ENCODE measurements around the gene CTNNA2.
"Not testable (repeated sequence)": the region's sequence is repeated elsewhere in the genome, so short reads cannot be mapped to it uniquely, and the experiment has no call there.

CTNNA2 gene

DNA sequence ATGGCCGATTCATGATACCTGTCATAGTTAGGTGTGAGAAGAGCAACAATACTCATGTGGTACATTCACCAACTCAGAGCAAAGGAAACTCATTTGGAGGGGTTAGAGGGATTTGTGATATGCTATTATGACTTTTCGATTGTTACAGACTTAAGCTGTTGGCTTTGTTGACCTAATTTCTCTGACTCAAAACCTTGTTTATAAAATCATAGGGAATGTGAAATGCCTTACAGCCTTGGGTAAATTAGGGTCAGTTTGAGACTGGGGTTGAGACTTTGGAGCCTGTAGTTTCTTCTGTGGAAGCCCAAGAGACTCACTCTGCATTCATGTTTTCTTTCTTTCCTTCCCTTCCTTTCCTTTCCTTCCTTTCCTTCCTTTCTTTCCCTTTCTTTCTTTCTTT, 529.8 kb downstream of the CTNNA2 start:
- DNase-seq, result no peak

DNA sequence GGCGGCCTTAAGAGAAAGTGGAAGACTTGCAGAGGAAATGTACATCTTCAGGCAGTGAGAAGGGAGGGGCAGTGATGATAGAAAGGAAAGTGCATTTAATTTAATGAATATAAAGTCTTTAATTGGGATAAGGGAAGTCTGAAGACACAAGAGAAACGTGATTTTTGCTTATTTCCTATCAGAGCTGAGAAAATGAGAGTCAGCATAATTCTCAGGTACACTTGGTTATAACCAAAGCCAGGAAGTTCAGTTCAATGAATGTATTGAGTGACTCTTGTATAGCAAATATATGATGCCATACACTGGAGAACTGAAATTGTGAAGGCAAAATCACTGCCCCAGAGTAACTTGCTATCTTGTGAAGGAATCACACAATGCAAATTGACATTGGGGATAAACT, 535.4 kb downstream of the CTNNA2 start:
- DNase-seq, result no peak

- no peak for DNase-seq
Measured at GRCh38 chr2:80050246-80050645, 537.4 kb downstream of the CTNNA2 start.

DNA sequence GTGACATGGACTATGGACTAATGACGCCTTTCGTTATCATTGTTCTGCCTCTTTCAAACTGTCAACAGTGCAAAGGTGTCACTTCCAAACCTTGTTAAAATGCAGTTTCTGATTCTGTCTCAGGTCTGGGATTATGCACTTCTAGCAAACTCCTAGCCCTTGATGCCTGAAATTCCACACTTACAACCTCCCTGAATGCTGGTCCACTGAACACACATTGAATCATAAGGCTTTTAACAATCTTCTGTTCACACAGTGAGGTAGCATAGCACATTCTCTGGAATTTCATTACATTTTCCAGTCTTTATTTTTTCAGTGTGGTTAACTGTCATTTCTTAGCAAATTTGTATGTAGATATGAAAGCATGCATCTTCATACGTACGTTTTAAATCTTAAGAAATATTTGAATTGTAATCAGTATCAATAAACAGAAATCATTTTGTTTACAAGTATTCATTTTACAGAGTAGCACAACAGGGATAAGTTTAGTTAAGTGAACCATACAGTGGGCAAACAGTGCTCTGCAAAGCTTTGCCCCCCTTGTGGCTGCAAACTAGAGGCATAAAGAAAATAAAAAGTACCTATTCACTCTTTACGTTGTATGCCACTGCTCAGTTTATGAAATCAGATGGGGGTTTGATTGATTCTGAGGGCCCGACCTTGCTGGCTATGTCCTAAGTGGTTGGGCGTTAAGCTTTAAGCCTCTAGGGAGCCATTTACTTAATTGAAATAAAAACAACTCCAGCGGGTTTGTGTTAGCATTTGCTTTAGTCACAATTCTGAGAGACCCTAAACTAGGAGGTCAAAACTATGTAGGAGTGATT, 540.9 kb downstream of the CTNNA2 start:
- DNase-seq, result peak; percentile 65

- DNase-seq, result no peak
Measured at GRCh38 chr2:80054346-80054675, 541.5 kb downstream of the CTNNA2 start.

GRCh38 chr2:80057956-80058355, 545.1 kb downstream of the CTNNA2 start:
- no peak for DNase-seq

DNA sequence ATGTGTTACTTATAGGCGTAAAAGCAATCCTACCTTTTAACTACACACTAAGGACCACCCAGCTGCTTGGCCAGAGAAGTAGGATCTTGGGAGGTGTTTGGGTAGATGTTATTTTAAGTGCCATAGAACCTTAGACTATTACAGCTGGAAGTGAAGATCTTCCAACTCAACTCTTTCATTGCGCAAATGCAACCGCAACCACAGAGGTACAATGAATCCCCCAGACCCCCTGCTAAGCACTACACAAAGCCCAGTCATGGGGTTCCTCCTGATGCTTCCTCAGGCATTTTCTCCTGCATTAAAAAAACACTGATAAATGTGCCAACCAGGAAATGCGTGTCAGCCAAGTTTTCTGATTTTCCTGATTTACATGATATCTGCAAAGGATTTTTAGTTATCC, 545.7 kb downstream of the CTNNA2 start:
- no peak for DNase-seq

GRCh38 chr2:80059447-80059846, 546.6 kb downstream of the CTNNA2 start:
- DNase-seq, result no peak

DNA sequence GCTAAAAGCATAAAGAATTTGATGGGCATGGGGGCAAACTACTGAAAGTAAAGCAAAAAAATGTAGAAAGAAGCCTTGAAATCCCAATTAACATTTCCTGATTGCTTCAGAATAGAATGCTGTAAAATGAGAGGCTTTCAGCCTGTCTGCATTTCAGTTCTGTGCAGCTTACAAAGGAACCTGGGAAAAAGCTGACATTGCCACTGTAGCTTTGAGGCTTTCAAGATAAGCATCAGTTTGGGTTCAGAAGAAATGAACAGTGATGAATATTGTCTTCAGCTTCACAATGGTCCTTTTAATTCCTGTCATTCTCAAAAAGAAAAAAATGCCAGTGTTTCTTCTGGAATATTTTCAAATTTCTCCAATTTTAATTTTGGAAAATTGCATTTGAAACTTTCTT, 549.0 kb downstream of the CTNNA2 start:
- no peak for DNase-seq

DNA sequence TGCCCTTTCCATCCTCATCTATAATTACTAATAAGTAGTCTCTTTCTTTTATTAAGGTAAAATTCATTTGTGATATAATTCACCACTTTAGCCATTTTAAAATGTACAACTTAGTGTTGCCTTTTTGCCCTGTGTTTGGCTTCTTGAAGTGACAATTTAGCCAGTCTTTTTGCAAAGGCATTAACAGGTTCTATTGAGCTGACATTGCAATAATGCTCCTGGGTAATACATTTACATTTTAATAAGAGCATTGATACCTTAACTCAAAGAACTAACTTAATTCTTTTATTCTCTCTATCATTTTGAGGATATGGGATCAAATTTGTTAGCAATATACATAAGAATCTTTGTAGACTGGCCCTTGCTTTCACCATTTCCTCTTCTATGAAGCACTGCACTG, 549.4 kb downstream of the CTNNA2 start:
- no peak for DNase-seq

- DNase-seq, result no peak
Measured at GRCh38 chr2:80068038-80068731, 555.3 kb downstream of the CTNNA2 start.

DNA sequence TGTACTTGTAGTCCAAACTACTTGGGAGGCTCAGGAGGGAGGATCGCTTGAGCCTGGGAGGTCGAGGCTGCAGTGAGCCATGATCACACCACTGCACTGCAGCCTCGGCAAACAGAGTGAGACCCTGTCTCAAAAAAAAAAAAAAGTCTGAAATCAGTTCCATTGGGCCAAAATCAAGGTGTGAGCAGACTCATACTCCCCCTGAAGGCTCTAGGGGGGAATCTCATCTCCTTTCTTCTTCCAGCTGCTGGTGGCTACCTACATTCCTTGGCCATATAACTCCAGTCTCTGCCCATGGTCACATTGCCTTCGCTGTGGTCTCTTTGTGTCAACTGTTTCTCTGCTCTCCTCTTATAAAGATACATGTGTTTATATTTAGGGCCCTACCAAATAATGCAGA, 557.7 kb downstream of the CTNNA2 start:
- no peak for DNase-seq

DNA sequence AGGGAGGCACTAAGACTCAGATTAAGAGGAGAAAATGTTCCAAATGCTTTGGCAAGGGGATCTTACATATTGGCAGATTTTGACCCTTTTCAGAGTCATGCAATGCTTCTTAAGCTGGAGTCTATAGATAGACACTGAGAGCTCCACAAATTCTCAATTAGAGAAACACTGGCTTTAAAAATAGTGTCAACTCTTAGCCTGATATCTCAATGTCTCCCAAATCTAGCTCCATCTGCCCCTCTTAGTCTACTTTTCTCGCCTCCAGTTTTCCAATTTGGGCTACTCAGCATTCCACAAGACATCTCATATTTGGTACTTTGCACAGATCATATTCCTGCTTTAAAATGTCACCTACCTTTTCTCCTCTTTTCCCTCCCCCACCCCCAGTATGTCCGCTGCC, 559.1 kb downstream of the CTNNA2 start:
- no peak for DNase-seq

DNA sequence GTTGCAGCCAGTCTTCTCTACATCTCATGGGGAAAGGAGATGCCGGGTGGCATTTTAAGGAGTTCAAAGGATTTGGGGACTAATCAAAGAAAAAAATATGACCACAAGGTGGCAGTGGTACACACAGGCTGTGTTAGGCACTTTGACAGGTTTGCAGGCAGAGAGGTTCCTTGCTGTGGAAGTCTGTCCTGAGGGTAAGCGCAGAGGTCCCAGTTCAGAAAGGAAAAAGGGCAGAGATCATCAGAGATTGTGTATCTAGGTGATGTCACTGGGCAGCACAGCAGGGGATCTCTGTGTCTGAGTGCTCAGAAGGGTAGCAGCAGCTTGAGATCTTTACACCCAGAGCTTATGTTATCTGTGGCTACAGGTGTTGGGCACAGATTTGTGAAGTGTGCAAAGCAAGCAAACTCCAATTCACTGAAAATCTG, 560.3 kb downstream of the CTNNA2 start:
- peak; percentile 34 for DNase-seq

DNA sequence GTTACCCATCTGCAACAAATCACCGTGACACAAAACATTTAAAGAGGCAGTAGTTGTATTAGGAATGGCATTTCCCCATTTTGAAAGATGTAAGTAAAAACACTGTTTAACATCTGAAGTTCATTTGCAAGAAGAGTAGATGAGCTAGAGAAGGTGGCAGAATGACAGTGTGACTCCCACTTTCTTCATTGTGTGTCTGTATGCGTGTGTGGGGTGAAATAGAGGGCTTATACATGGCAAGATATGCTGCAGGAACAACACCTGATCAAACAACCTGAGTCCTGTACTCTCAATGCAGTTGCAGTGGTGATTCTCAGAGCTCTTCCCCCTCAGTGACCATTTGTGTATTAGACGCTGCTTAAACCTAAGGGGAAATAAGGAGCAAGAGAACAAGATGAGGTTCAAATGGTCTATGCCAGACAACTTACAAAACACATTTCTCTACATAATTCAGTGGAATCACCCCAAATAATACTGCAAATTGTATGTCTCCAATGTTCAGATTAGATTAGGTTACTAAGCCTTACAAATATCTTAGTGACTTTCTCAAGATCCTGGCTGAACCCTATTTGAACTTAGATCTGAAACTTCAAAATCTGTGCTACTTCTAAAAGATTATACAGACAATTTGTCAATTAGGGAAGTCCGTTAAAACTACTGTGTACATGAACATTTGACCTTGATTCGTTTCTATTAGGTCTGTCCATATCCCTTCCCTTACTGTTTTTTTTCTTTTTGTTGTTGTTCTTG, 561.6 kb downstream of the CTNNA2 start:
- no peak for DNase-seq

GRCh38 chr2:80075719-80076118, 562.9 kb downstream of the CTNNA2 start:
- DNase-seq, result no peak

DNA sequence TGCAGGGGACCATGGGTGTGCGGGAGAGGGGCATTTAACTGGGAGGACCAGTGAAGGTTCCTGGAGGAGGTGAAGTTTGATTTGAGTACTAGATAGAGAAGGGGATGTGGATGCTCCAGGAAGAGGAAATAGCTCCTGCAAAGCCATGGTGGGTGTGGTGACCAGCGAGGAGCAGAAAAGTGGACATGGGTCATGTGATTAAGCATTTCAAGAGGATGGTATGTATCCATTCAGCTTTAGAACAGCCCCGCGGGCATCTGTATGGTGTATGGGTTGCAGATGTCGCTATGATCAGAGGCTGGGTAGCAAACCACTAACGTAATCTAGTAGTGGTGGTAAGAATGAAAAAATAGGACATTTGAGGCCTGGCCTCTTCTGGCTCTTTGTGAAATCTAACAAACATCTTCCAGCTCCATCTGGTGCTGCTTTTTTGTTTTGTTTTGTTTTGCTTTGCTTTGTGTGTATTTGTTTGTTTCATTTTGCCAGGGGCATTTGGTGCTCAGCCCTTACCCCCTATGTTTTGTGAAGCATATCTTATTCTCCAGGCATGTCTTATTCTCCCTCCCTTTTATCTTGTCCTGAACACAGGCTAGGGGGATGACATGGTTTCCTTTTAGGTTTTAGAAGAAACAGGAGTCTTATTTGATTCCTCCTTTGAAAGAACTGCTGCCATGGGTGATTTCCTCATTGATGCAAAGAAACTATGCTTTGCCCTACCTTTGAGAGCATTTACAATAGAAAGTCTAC, 565.6 kb downstream of the CTNNA2 start:
- DNase-seq, result no peak

- DNase-seq, result no peak
Measured at GRCh38 chr2:80080957-80081356, 568.1 kb downstream of the CTNNA2 start.

GRCh38 chr2:80086831-80087230, 574.0 kb downstream of the CTNNA2 start:
- DNase-seq, result no peak

- DNase-seq, result no peak
Measured at GRCh38 chr2:80091237-80091636, 578.4 kb downstream of the CTNNA2 start.

GRCh38 chr2:80092474-80092873, 579.6 kb downstream of the CTNNA2 start:
- no peak for DNase-seq

- not testable (repeated sequence) for DNase-seq
Measured at GRCh38 chr2:80098503-80098902, 585.7 kb downstream of the CTNNA2 start.

- DNase-seq, result no peak
Measured at GRCh38 chr2:80102026-80102425, 589.2 kb downstream of the CTNNA2 start.
